HCT116 (cell line): Measurements from ENCODE around the gene ZNF474.

Experiments used
- CBX3 ChIP-seq: IDR thresholded peaks from 2 replicates; pipeline ENCODE4 v1.6.1; 2012; ENCODE audit warnings: low read depth
- CEBPB ChIP-seq: IDR thresholded peaks from 2 replicates; pipeline ENCODE4 v1.6.1; 2012; ENCODE audit warnings: low read depth
- ELF1 ChIP-seq: IDR thresholded peaks from 2 replicates; pipeline ENCODE4 v1.6.1; 2012; ENCODE audit warnings: low read depth, borderline replicate concordance
- EZH2 ChIP-seq: fragments of 200-600 bp; sonication (generic); IDR thresholded peaks from 2 replicates; pipeline ENCODE4 v1.6.1; 2017; ENCODE audit warnings: antibody characterized with exemption, mixed run types
- JUND ChIP-seq: IDR thresholded peaks from 2 replicates; pipeline ENCODE4 v1.6.1; 2012
- POLR2A ChIP-seq: IDR thresholded peaks from 2 replicates; pipeline ENCODE4 v1.7.0; 2011; ENCODE audit warnings: borderline replicate concordance; ENCODE audit not compliant: insufficient read depth, insufficient read length; ENCODE audit errors: extremely low read depth
- POLR2AphosphoS5 ChIP-seq: IDR thresholded peaks from 2 replicates; pipeline ENCODE4 v1.6.1; 2011; ENCODE audit warnings: mild to moderate bottlenecking, low read depth, low read length, moderate library complexity
- TCF7L2 ChIP-seq: IDR thresholded peaks from 2 replicates; pipeline ENCODE4 v1.7.0; 2011; ENCODE audit warnings: borderline replicate concordance, inconsistent platforms; ENCODE audit not compliant: insufficient read depth, insufficient read length; ENCODE audit errors: extremely low read depth
- YY1 ChIP-seq: IDR thresholded peaks from 2 replicates; pipeline ENCODE4 v1.6.1; 2011; ENCODE audit warnings: low read length, low read depth, moderate library complexity, mild to moderate bottlenecking; ENCODE audit not compliant: insufficient replicate concordance; ENCODE audit errors: extremely low read depth
- ZNF274 ChIP-seq: fragments of 200-500 bp; sonication (Bioruptor generic); IDR thresholded peaks from 2 replicates; pipeline ENCODE4 v1.6.1; 2014; ENCODE audit warnings: mild to moderate bottlenecking, low read depth, low read length, inconsistent platforms
- TF ChIP-seq, protein P1 (sequence below), 3 experiments: fragments of 200-600 bp in 1 of 3; sonication (generic) in 1 of 3; IDR thresholded peaks in 2 of 3; conservative IDR thresholded peaks in 1 of 3; 2 replicates each; pipeline ENCODE4 v1.5.1; 2012 to 2017; ENCODE audit warnings: low read depth in 2 of 3, low read length in 2 of 3, antibody characterized with exemption in 1 of 3, borderline replicate concordance in 1 of 3, control low read depth in 1 of 3, mild to moderate bottlenecking in 1 of 3, mixed read lengths in 1 of 3, mixed run types in 1 of 3, moderate library complexity in 1 of 3; ENCODE audit not compliant: insufficient read depth in 1 of 3
- TF ChIP-seq, protein P2 (sequence below): IDR thresholded peaks from 2 replicates; pipeline ENCODE4 v1.6.1; 2012
- TF ChIP-seq, protein P3 (sequence below): IDR thresholded peaks from 2 replicates; pipeline ENCODE4 v1.6.1; 2012; ENCODE audit warnings: low read depth

DNA sequence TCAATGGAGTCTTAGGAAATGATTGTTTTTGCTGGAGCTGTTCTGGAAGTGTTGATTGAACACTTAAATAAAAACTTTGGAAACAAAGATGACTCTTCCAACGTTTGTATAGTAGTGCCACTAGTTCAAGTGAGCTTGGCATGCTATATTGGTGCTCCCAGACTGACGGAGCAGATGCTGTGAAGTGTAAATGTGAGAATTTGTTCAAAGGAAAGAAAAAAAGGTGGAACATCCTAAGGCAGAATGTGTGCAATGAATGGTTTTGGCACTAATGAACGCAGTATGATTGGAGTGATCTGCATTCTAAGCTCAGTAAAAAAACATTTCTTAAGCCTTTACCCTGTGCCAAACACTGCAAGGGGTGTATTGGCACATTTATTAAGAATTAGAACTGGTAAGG, 69.8 kb downstream of the ZNF474 start:
- TF ChIP-seq, protein P1, sequence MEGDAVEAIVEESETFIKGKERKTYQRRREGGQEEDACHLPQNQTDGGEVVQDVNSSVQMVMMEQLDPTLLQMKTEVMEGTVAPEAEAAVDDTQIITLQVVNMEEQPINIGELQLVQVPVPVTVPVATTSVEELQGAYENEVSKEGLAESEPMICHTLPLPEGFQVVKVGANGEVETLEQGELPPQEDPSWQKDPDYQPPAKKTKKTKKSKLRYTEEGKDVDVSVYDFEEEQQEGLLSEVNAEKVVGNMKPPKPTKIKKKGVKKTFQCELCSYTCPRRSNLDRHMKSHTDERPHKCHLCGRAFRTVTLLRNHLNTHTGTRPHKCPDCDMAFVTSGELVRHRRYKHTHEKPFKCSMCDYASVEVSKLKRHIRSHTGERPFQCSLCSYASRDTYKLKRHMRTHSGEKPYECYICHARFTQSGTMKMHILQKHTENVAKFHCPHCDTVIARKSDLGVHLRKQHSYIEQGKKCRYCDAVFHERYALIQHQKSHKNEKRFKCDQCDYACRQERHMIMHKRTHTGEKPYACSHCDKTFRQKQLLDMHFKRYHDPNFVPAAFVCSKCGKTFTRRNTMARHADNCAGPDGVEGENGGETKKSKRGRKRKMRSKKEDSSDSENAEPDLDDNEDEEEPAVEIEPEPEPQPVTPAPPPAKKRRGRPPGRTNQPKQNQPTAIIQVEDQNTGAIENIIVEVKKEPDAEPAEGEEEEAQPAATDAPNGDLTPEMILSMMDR (IDR thresholded peaks at IDR 0.05 in 2 of 3, conservative IDR thresholded peaks at IDR 0.05 in 1 of 3; ENCODE audit: borderline replicate concordance in 1 of 3, insufficient read depth in 1 of 3, low read depth in 2 of 3, low read length in 2 of 3), result no peak
- TF ChIP-seq EZH2, result no peak
- TF ChIP-seq TCF7L2, result no peak
- TF ChIP-seq, protein P2, sequence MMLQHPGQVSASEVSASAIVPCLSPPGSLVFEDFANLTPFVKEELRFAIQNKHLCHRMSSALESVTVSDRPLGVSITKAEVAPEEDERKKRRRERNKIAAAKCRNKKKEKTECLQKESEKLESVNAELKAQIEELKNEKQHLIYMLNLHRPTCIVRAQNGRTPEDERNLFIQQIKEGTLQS, result no peak
- TF ChIP-seq, protein P3, sequence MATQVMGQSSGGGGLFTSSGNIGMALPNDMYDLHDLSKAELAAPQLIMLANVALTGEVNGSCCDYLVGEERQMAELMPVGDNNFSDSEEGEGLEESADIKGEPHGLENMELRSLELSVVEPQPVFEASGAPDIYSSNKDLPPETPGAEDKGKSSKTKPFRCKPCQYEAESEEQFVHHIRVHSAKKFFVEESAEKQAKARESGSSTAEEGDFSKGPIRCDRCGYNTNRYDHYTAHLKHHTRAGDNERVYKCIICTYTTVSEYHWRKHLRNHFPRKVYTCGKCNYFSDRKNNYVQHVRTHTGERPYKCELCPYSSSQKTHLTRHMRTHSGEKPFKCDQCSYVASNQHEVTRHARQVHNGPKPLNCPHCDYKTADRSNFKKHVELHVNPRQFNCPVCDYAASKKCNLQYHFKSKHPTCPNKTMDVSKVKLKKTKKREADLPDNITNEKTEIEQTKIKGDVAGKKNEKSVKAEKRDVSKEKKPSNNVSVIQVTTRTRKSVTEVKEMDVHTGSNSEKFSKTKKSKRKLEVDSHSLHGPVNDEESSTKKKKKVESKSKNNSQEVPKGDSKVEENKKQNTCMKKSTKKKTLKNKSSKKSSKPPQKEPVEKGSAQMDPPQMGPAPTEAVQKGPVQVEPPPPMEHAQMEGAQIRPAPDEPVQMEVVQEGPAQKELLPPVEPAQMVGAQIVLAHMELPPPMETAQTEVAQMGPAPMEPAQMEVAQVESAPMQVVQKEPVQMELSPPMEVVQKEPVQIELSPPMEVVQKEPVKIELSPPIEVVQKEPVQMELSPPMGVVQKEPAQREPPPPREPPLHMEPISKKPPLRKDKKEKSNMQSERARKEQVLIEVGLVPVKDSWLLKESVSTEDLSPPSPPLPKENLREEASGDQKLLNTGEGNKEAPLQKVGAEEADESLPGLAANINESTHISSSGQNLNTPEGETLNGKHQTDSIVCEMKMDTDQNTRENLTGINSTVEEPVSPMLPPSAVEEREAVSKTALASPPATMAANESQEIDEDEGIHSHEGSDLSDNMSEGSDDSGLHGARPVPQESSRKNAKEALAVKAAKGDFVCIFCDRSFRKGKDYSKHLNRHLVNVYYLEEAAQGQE, result no peak
- no peak for TF ChIP-seq POLR2AphosphoS5
- no peak for TF ChIP-seq ZNF274
- no peak for TF ChIP-seq CBX3
- TF ChIP-seq POLR2A, result no peak
- no peak for TF ChIP-seq CEBPB
- no peak for TF ChIP-seq JUND
- no peak for TF ChIP-seq ELF1
- TF ChIP-seq YY1, result no peak
